Right renal pelvis (tissue), 4 donors: ENCODE results near the gene PDX1. TPM values are rescaled to one million over a fixed set of nuclear protein-coding genes. Genes with fewer than 3 reads are reported as not detected.

Experiments used
- DNase-seq, 4 donors: peaks; one replicate each; pipeline ENCODE4 v3.0.0-alpha.2; 2013; ENCODE audit warnings: low read depth in 4 of 4, low spot score in 3 of 4, missing footprints in 1 of 4
- polyA plus RNA-seq, 4 donors: library from polyadenylated mRNA; unstranded; fragments of 120-200 nt; gene quantifications; one replicate each; pipeline ENCODE4 v1.2.1, GENCODE V29; 2013; ENCODE audit not compliant: insufficient read length in 4 of 4

The PDX1 gene
- polyA plus RNA-seq, 4 donors: not detected

GRCh38 chr13:27969082-27969865 lies 49.5 kb downstream of the PDX1 start, which contains the start of gene CDX2:
Gene CDX2, minus strand, starts transcription at chr13:27969315. Its CDS starts 309 bp downstream, at chr13:27969006.
- no peak for DNase-seq

GRCh38 chr13:27969866-27970229 lies 50.0 kb downstream of the PDX1 start:
- DNase-seq: no peak

GRCh38 chr13:27970382-27971235 lies 50.8 kb downstream of the PDX1 start:
- no peak for DNase-seq

GRCh38 chr13:27971236-27971645 lies 51.4 kb downstream of the PDX1 start:
- no peak for DNase-seq

GRCh38 chr13:27971776-27972477 lies 52.1 kb downstream of the PDX1 start:
- DNase-seq: no peak

- DNase-seq: no peak
These were observed 52.6 kb downstream of the PDX1 start for GRCh38 chr13:27972478-27972820.

- no peak for DNase-seq
These were observed 53.5 kb downstream of the PDX1 start for GRCh38 chr13:27973291-27973690.

- no peak for DNase-seq
These were observed 54.3 kb downstream of the PDX1 start for GRCh38 chr13:27973961-27974662.

Other genes with a start within 250 kb of the PDX1 start
- gene GSX1, start 127.5 kb upstream of the PDX1 start, polyA plus RNA-seq: not detected
- gene CDX2, start 49.3 kb downstream of the PDX1 start, polyA plus RNA-seq: not detected
- gene URAD, start 68.7 kb downstream of the PDX1 start, polyA plus RNA-seq: not detected
- under 1 TPM; 0.19 to 0.41 (median 0.33) TPM for gene FLT3, start 180.6 kb downstream of the PDX1 start, polyA plus RNA-seq
- gene PAN3, start 218.5 kb downstream of the PDX1 start, polyA plus RNA-seq: 10 to 100 TPM; 48.6 to 61.0 (median 54.4) TPM